ENCODE results near the gene FHL3.
"Not testable (repeated sequence)": the region's sequence is repeated elsewhere in the genome, so short reads cannot be mapped to it uniquely, and the experiment has no call there.

FHL3 gene

GRCh38 chr1:37983546-37983945, 21.8 kb downstream of the FHL3 start:
- no peak for DNase-seq (ENCODE audit: low read depth)

- DNase-seq (ENCODE audit: low read depth), result no peak
Measured at GRCh38 chr1:37978541-37978940, 26.8 kb downstream of the FHL3 start.

- DNase-seq (ENCODE audit: low read depth), result peak; percentile 20
Measured at GRCh38 chr1:37975083-37975482, 30.2 kb downstream of the FHL3 start.

- no peak for DNase-seq (ENCODE audit: low read depth)
Measured at GRCh38 chr1:37974567-37974966, 30.7 kb downstream of the FHL3 start.

GRCh38 chr1:37973684-37974083, 31.6 kb downstream of the FHL3 start:
- not testable (repeated sequence) for DNase-seq (ENCODE audit: low read depth)

- DNase-seq (ENCODE audit: low read depth), result no peak
Measured at GRCh38 chr1:37965301-37965700, 40.0 kb downstream of the FHL3 start.

GRCh38 chr1:37964106-37964505, 41.2 kb downstream of the FHL3 start:
- DNase-seq (ENCODE audit: low read depth), result not testable (repeated sequence)

- peak; percentile 95 for DNase-seq (ENCODE audit: low read depth)
Measured at GRCh38 chr1:37958690-37959089, 46.6 kb downstream of the FHL3 start.

GRCh38 chr1:37955685-37956084, 49.6 kb downstream of the FHL3 start:
- DNase-seq (ENCODE audit: low read depth), result no peak

GRCh38 chr1:37954316-37954971, 50.9 kb downstream of the FHL3 start:
- DNase-seq (ENCODE audit: low read depth), result no peak

- DNase-seq (ENCODE audit: low read depth), result no peak
Measured at GRCh38 chr1:37952738-37953137, 52.6 kb downstream of the FHL3 start.

- DNase-seq (ENCODE audit: low read depth), result no peak
Measured at GRCh38 chr1:37951783-37952624, 53.3 kb downstream of the FHL3 start.

- DNase-seq (ENCODE audit: low read depth), result no peak
Measured at GRCh38 chr1:37951041-37951782, 54.1 kb downstream of the FHL3 start.

- no peak for DNase-seq (ENCODE audit: low read depth)
Measured at GRCh38 chr1:37949524-37950152, 55.7 kb downstream of the FHL3 start.

GRCh38 chr1:37948841-37949240, 56.5 kb downstream of the FHL3 start:
- DNase-seq (ENCODE audit: low read depth), result no peak

GRCh38 chr1:37948166-37948565, 57.1 kb downstream of the FHL3 start:
- no peak for DNase-seq (ENCODE audit: low read depth)

GRCh38 chr1:37947364-37947763, 58.0 kb downstream of the FHL3 start:
- DNase-seq (ENCODE audit: low read depth), result no peak
